Panc1 (cell line): ENCODE data around the gene MACROD2.

Experiments
- POLR2AphosphoS5 ChIP-seq: IDR thresholded peaks from 2 replicates; pipeline ENCODE4 v1.6.1; 2012; ENCODE audit warnings: mild to moderate bottlenecking, low read depth, low read length, moderate library complexity
- SIN3A ChIP-seq: IDR thresholded peaks from 2 replicates; pipeline ENCODE4 v1.6.1; 2012; ENCODE audit warnings: low read depth, mild to moderate bottlenecking, low read length, moderate library complexity, borderline replicate concordance; ENCODE audit not compliant: insufficient read depth
- TCF7L2 ChIP-seq: IDR thresholded peaks from 2 replicates; pipeline ENCODE4 v1.6.1; 2011; ENCODE audit warnings: mild to moderate bottlenecking, low read depth, low read length, inconsistent platforms
- TF ChIP-seq, protein P1 (sequence below): fragments of 450-650 bp; IDR thresholded peaks from 2 replicates; pipeline ENCODE4 v1.5.1; 2017; ENCODE audit warnings: mild to moderate bottlenecking

DNA sequence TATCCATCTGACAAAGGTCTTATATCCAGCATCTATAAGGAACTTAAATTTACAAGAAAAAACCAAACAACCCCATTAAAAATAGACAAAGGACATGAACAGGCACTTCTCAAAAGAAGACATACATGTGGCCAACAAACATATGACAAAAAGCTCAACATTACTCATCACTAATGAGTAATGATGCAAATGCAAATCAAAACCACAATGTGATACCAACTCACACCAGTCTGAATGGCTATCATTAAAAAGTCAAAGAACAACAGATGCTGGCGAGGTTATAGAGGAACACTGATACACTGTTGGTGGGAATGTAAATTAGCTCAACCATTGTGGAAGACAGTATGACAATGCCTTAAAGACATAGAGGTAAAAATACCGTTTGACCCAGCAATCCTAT lies 13.9 kb downstream of the MACROD2 start:
- TF ChIP-seq, protein P1, sequence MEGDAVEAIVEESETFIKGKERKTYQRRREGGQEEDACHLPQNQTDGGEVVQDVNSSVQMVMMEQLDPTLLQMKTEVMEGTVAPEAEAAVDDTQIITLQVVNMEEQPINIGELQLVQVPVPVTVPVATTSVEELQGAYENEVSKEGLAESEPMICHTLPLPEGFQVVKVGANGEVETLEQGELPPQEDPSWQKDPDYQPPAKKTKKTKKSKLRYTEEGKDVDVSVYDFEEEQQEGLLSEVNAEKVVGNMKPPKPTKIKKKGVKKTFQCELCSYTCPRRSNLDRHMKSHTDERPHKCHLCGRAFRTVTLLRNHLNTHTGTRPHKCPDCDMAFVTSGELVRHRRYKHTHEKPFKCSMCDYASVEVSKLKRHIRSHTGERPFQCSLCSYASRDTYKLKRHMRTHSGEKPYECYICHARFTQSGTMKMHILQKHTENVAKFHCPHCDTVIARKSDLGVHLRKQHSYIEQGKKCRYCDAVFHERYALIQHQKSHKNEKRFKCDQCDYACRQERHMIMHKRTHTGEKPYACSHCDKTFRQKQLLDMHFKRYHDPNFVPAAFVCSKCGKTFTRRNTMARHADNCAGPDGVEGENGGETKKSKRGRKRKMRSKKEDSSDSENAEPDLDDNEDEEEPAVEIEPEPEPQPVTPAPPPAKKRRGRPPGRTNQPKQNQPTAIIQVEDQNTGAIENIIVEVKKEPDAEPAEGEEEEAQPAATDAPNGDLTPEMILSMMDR, result no peak
- TF ChIP-seq POLR2AphosphoS5, result no peak
- TF ChIP-seq SIN3A, result no peak
- no peak for TF ChIP-seq TCF7L2
